ENCODE measurements around the gene CRTAP. TPM values are rescaled to one million over a fixed set of nuclear protein-coding genes. Genes with fewer than 3 reads are reported as not detected.

The CRTAP gene
- total and polyA plus RNA-seq, 3 donors from 2014 or later = 70.2 to 151 (median 123) TPM

DNA sequence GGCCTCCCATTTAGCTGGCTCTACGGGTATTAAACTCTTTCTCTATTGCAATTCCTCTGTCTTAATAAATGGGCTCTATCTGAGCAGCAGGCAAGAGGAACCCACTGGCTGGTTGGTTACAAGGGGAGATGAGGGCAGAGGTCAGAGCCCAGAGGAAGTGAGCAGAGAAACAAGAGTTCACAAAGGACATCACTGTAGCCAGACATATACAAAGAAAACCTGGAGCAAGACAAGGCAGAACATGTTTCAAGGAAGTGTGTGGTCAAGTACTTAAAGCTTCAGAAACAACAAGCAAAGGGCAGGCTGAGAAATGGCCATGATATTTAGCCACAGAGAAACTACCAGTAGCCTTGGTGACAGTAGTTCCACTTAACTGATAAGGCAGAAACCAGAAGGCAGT lies 80.5 kb downstream of the CRTAP start:
- H3K36me3 ChIP-seq (ENCODE audit: low read depth, missing control alignments) = no peaks in the 10 kb centered on the region
- H3K9me3 ChIP-seq = no peaks in the 10 kb centered on the region
- WGBS, 2 donors = 79 to 93% methylated on average over 1 of the region's 1 CpG
- H3K27me3 ChIP-seq = no peaks in the 10 kb centered on the region
- H3K4me1 ChIP-seq = no peaks in the 10 kb centered on the region
- no peak overlapping the region for H3K4me3 ChIP-seq
- no peak for DNase-seq
- no peak for TF ChIP-seq POLR2A (IDR thresholded peaks at IDR 0.05)
- TF ChIP-seq CTCF (IDR thresholded peaks at IDR 0.05) = no peak
- no peak overlapping the region for H3K27ac ChIP-seq
- intact Hi-C loops (cut with DNase I; ENCODE audit: low total_unique reads) = no loop called here

DNA sequence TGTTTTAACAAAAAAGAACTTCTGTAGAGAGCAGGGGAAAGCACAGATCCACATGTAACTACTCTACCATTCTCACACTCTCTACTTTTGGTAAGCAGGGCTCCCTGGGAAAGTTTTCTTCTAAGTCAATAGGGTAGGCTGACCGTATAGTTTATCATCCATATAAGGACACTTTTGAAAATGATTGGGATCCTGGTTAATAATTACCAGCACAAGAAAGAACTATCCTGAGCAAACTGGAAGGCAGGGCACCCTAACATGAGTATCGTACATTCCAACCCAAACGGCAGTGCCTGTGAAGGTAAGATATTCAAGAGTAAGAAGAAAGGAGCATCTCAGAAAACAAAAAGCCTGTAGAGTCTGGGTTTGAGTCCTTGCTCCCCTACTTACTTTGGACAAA lies 82.7 kb downstream of the CRTAP start:
- WGBS, 2 donors = 74 to 79% methylated on average over 3 of the region's 3 CpGs
- intact Hi-C loops (cut with DNase I; ENCODE audit: low total_unique reads) = no loop called here
- no peaks in the 10 kb centered on the region for H3K27me3 ChIP-seq
- H3K27ac ChIP-seq = no peak overlapping the region
- H3K36me3 ChIP-seq (ENCODE audit: low read depth, missing control alignments) = no peaks in the 10 kb centered on the region
- no peak for DNase-seq
- no peak for TF ChIP-seq POLR2A (IDR thresholded peaks at IDR 0.05)
- no peaks in the 10 kb centered on the region for H3K4me1 ChIP-seq
- no peak overlapping the region for H3K4me3 ChIP-seq
- no peaks in the 10 kb centered on the region for H3K9me3 ChIP-seq

Small RNA genes within 50 kb of the gene (small RNA-seq; reads per million reads assigned to genes)
- gene AC123900.1 (0 reads per million in 2 donors), gene RN7SL296P (0 to 0.09 reads per million in 2 donors), gene SUMO2P10 (0 reads per million in 2 donors)

Other genes starting within 250 kb of the CRTAP start
- 1 to 10 TPM; 2.8 to 3.0 TPM for gene CCR4, start 162.4 kb upstream of the CRTAP start, total RNA-seq
- 2.0 TPM for gene CCR4, start 162.4 kb upstream of the CRTAP start, polyA plus RNA-seq (ENCODE audit: insufficient read depth, low read depth, low replicate concordance)
- gene GLB1, start 16.9 kb upstream of the CRTAP start, total RNA-seq = 10 to 100 TPM; 44.3 to 61.6 TPM
- gene GLB1, start 16.9 kb upstream of the CRTAP start, polyA plus RNA-seq (ENCODE audit: insufficient read depth, low read depth, low replicate concordance) = 43.7 TPM
- 1 to 10 TPM; 6.5 to 7.9 TPM for gene TMPPE, start 16.9 kb upstream of the CRTAP start, total RNA-seq
- 0.82 TPM for gene TMPPE, start 16.9 kb upstream of the CRTAP start, polyA plus RNA-seq (ENCODE audit: insufficient read depth, low read depth, low replicate concordance)
- gene SUSD5, start 104.8 kb downstream of the CRTAP start, total RNA-seq = 1 to 10 TPM; 5.6 to 7.7 TPM
- gene SUSD5, start 104.8 kb downstream of the CRTAP start, polyA plus RNA-seq (ENCODE audit: insufficient read depth, low read depth, low replicate concordance) = 4.9 TPM
- gene FBXL2, start 163.4 kb downstream of the CRTAP start, total RNA-seq = 10 to 100 TPM; 24.8 to 38.3 TPM
- gene FBXL2, start 163.4 kb downstream of the CRTAP start, polyA plus RNA-seq (ENCODE audit: insufficient read depth, low read depth, low replicate concordance) = 55.7 TPM

All from testis (tissue), 3 donors.